ENCODE results near the gene CLCNKB.
"Not testable (repeated sequence)": the region's sequence is repeated elsewhere in the genome, so short reads cannot be mapped to it uniquely, and the experiment has no call there.

CLCNKB gene

DNA sequence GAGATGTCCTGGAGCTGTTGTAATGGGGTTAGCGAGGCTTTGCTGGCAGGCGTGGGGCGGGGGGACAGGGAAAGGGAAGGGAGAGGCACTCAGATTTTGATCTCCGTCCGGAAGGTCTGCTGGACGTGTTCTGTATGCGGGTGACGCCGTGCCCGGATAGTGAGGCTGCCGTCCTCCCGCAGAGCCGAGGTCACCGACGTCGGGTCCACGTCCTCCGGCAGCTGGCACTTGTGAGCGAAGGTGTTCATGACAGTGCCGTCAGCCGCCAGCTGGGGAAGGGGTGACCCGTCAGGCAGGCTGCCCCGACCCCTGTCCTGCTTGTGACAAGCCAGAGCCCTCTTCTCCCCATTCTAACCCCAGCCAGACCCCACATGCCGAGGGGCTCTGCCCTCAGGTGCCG lies 28.1 kb upstream of the CLCNKB start:
- no peak for DNase-seq (ENCODE audit: low spot score)

GRCh38 chr1:16015960-16016901 lies 27.4 kb upstream of the CLCNKB start:
- no peak for DNase-seq (ENCODE audit: low spot score)

DNA sequence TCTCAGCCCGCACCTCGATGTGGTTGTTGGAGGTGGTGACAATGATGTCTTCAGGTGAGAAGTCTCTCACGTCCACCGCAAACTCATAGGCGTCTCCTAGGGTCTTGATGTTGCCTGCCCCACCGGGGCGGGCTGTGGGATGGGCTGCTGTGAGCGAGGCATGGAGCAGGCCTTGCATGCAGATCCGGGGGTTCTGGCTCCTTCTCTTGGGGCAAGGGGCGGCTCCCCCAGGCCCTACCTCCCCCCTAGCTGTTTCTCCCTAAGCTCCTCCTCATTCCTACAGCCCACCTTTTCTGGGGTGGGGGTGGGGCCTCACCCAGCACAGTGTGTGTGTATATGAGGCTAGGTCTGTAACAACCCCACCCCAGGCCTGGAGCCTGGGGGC lies 26.5 kb upstream of the CLCNKB start:
- no peak for DNase-seq (ENCODE audit: low spot score)

GRCh38 chr1:16017461-16018303 lies 25.9 kb upstream of the CLCNKB start, which contains the start of gene HSPB7:
Gene HSPB7, minus strand, starts transcription at chr1:16018043. Its CDS starts 80 bp downstream, at chr1:16017963.
- DNase-seq (ENCODE audit: low spot score): no peak

- no peak for DNase-seq (ENCODE audit: low spot score)
Measured at GRCh38 chr1:16018308-16018707, 25.3 kb upstream of the CLCNKB start.

DNA sequence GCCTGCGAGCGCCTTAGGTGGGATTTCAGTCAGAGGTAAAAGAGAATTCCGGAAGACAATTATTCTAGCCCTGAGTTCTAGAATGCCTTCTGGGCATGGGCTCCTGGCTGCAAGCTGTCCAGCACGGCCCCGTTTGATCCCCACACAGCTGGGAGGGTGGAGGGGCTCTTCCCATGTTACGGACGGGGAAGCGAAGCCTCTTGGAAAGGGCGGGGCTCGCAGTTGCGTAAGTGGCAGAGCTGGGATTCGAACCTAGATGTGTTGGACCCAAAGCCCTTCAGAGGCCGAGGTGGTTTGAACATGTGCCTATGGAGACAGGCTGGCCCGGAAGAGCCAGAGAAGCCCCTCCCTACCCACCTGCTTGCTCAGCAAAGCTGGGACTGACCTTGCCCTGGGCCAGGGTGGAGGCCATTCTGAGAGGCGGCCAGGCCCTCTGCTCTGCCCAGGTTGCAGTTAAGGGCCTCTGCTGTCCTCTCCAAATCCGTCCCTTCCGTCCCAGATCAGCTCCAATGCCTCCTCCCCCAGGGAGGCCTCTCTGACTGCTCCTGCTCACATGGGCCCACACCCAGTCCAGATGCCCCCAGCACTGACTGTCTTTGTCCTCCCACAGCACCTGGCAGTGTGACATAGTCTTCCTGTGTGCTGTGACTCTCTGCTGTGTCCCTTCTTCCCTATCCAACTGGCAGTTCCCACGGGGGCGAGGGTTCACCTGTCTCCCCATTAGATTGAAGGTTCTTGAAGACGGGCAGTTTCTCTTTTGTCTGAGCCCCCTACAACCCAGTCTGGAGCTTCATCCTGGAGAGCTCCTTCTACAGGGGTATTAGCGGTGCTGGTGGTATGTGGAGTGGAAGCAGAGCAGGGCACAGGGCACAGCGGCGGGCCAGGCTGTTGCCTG lies 24.6 kb upstream of the CLCNKB start:
- no peak for DNase-seq (ENCODE audit: low spot score)

DNA sequence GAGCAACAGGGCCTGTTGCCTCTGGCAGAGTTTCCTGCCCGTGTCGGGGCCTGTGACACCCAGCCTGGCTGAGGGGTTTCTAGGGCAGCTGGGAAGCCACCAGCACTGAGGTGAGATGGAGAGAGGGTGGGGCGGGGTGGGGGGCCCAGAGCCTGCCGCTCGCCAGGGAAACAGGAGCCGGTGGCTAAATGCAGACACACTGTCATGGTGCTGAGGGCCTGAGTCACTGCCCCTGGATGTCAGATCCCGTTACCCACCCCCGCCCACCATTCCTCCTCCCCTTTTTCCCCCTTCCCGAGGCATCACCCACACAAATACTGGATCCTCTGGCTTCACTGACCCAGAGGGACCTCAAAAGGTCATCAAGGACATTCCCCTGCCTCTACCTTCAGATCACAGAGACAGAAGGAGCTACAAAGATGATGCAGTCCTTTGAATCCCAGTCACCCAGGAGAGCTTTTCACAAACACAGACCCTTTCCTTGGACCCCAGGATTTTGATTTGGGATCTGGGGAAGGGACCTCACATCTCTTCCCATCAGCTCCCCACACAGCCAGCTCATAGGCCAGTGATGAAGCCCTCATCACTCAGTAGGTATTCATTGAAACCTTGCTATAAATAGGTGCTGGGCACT lies 23.8 kb upstream of the CLCNKB start:
- DNase-seq (ENCODE audit: low spot score): no peak

DNA sequence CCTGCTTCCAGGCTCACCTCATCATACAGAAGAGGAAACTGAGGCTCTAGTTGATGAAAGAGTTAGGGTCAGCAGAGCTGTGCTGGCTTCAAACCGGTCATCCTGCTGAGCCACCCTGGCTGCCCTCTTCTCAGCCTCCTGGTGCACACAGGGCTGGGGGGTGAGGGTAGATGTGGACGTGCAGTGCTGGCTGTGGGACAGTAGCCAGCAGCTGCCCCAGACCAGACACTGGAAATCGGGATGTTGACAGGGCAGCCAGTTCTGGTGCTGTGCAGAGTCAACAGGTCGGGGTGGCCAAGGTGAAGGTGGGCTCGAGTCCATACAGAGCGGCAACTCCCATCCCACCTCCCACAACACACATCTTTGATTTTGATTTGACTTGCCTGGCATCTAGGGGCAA lies 23.3 kb upstream of the CLCNKB start:
- DNase-seq (ENCODE audit: low spot score): no peak

- DNase-seq (ENCODE audit: low spot score): not testable (repeated sequence)
Measured at GRCh38 chr1:16020878-16021277, 22.7 kb upstream of the CLCNKB start.

- DNase-seq (ENCODE audit: low spot score): no peak
Measured at GRCh38 chr1:16021681-16022080, 21.9 kb upstream of the CLCNKB start, which contains the start of gene CLCNKA. Gene CLCNKA, plus strand, starts transcription at chr1:16022036. Its CDS starts 584 bp downstream, at chr1:16022620.

DNA sequence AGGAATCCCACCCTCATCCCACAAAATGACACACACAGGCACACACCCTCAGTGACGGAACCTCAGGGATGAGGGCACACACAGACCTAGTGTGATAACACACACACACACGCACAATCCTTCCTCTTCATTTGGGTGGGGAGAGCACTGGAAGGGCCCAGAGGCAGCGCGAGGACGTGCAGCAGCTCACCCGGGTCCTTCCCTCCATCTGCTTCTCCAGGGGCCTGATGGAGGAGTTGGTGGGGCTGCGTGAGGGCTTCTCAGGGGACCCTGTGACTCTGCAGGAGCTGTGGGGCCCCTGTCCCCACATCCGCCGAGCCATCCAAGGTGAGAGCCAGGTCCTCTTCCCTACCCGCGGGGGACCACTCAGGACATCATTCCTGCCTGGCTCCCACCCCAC lies 21.2 kb upstream of the CLCNKB start:
- DNase-seq (ENCODE audit: low spot score): no peak

- DNase-seq (ENCODE audit: low spot score): no peak
Measured at GRCh38 chr1:16023050-16023653, 20.4 kb upstream of the CLCNKB start.

GRCh38 chr1:16026302-16026701 lies 17.3 kb upstream of the CLCNKB start:
- DNase-seq (ENCODE audit: low spot score): not testable (repeated sequence)

- peak; percentile 16 for DNase-seq (ENCODE audit: low spot score)
Measured at GRCh38 chr1:16026723-16027484, 16.7 kb upstream of the CLCNKB start.

GRCh38 chr1:16028237-16029002 lies 15.2 kb upstream of the CLCNKB start:
- no peak for DNase-seq (ENCODE audit: low spot score)

DNA sequence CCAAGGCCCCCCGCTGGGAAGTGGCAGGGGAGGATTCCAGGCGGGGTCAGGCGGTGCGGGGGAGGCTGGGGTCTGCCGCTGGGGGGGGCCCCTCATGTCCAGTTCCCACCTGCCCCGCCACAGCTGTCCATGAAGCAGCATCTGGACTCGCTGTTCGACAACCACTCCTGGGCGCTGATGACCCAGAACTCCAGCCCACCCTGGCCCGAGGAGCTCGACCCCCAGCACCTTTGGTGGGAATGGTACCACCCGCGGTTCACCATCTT lies 14.6 kb upstream of the CLCNKB start:
- not testable (repeated sequence) for DNase-seq (ENCODE audit: low spot score)

GRCh38 chr1:16029288-16029687 lies 14.3 kb upstream of the CLCNKB start:
- no peak for DNase-seq (ENCODE audit: low spot score)

DNA sequence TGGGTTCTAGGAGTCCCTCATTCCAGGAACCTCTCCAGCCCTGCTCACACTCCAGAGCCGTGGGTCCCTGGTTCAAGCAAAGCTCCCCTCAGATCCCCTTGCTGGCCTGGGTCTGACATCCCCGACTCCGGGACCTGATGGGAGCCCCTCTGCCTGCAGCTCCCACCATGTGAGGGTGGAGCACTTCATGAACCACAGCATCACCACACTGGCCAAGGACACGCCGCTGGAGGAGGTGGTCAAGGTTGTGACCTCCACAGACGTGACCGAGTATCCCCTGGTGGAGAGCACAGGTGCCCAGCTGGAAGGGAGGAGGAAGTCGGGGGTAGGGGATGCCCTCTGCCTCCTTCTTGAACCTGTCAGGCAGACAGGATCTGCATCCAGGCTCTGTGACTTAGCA lies 12.0 kb upstream of the CLCNKB start:
- no peak for DNase-seq (ENCODE audit: low spot score)

DNA sequence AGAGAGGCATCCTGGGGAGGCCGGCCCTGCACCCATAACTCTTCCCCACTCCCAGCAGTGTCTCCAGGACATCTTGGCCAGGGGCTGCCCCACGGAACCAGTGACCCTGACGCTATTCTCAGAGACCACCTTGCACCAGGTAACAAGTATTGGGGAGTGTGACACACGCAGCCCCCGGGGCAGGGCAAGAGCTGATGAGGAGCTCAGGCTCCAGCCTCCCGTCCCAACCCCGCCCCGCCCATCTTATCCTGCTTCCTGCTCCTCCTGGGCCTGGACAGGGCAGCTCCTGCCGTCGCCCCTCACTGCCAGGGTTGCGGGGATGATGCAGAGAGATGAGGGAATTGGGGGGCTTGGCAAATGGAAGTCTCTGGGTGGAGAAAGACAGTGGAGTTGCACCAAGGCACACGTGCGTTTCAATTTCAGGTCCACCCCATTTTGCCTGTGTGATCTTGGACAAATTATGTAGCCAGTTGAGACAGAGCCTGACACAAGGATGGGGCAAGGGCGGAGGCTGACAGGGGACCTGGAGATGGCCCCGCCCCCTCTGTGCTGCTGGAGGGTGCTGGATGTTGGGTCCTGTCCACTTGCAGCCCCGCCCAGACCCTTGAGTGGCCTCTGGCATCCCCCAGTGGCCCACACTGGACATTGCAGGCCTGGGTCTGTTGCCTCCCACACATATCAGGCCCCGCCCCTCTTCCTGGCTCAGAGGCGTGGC lies 11.0 kb upstream of the CLCNKB start:
- peak; percentile 13 for DNase-seq (ENCODE audit: low spot score)
